Hippocampal formation (tissue), 2 donors: ENCODE results near the gene ARHGEF4.
"Not testable (repeated sequence)": the region's sequence is repeated elsewhere in the genome, so short reads cannot be mapped to it uniquely, and the experiment has no call there.

Source experiments
- DNase-seq, 2 donors: peaks; one replicate each; lab custom pipeline; 2025; lab: John Stamatoyannopoulos, UW

ARHGEF4 gene

DNA sequence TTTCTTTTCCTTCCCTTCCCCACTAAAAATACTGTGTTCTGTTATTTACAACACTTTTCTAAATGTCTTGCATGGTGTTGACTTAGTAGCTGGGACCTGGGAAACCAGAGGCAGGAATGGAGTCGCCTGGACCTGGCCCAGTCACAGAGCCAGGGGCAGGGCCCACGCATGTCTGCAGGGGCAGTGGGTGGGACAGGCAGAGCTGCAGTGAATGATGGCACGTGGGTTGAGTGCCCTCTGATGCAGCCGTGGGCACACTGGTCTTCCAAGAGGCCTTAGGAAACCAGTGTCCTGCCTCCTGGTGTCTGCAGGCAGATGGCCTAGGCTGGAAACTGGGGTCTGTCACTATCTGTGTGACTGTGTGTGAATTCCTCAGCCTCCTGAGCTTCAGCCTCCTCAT lies 46.8 kb downstream of the ARHGEF4 start:
- DNase-seq = no peak

DNA sequence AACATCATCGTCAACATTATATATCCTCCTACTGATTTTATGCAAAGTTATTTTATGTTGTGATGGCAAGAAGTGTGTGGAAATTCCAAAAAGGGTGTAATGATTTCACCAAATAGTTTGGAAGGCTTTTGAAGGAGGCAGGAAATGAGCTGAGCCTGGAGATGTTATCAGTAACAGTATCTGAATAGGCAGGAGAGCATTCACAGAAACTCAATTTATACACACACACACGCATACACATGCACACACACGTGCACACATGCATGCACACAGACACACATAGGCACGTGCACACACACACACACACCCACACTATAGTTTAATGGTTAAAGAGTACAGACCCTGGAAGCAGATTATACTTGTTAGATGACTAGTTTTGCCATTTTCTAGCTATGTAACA lies 47.3 kb downstream of the ARHGEF4 start:
- no peak for DNase-seq

DNA sequence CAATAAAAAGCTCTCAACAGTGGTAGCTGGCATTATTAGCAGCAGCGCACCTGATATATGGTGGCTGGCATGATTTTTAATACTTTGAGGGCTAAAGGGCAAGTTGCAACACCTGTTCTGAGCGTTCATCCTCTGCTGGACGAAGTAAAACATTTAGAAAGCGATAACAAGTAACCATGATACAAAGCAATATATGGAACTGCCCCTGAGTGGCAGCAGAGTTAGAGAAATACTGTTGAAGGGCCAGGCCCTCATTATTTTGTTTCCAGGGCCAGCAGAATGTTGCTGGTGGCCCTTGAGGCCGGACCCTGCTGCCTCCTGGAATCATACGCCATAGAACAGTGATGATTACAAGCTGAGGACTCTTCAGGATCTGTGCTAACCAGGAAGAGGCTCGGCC lies 47.8 kb downstream of the ARHGEF4 start:
- DNase-seq = no peak

DNA sequence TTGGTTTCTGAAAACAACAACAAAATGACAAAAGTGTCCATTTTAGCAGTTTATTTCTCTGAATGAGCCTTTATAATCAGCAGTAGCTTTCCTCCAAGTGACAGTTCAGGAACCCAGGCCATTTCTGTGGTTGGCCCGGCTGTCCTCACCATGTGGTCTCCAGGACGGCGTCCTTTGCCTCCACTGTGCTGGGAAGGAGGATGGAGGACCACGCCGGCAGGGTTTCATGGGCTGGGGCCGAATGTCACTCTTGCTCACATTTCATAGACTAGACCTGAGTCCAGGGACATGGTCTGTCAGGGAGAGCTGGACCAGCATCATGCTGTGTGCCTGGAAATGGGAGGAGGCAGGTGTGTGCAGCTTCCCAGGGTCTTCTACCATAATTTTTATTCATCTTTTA lies 50.9 kb downstream of the ARHGEF4 start:
- DNase-seq = no peak

DNA sequence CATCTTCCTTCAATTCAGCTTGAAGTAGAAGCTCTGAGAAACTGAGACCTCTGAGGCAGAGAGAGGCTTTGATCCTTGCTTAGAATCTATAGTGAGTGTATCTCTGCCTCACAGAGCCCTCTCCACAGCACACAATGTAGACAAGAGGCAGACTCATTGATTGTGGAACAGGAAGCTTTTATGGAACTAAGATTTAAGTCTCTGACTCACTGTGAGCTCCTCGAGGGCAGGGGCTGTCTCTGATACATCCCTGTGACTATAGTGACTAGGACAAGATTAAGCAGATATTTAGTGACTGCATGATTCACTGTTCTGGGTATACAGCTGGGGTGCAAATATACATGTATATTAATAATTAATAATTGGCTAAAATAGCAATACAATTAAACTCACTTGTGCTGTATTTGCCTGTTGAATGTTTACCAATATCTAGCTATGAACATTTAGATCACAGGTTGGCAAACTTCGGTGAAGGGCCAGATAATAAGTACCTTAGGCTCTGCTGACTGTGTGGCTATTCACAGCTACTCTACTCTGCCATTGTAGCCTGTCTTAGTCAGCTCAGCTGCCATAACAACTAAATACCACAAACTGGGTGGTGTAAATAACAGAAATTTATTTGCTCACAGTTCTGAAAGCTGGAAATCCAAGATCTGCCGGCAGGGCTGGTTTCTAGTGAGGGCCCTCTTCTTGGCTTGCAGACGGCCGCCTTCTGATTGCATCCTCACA lies 54.4 kb downstream of the ARHGEF4 start:
- no peak for DNase-seq

DNA sequence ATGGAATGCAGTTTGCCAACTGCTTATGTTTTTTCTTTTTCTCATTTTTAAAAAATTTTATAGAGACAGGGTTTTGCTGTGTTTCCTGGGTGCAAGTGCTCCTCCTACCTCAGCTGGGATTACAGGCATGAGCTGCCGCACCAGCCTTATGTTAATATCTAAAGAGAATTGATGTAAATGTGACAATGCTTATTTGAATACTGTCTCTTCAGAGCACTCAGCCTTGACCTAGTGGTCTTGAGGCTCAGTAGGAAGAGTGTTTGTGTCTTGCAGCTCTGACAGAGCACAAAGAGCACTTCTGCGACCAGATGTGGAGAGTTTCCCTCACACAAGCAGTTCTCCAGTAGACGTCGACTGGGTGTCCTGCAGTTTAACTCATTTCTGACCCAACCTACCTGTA lies 55.3 kb downstream of the ARHGEF4 start:
- no peak for DNase-seq

DNA sequence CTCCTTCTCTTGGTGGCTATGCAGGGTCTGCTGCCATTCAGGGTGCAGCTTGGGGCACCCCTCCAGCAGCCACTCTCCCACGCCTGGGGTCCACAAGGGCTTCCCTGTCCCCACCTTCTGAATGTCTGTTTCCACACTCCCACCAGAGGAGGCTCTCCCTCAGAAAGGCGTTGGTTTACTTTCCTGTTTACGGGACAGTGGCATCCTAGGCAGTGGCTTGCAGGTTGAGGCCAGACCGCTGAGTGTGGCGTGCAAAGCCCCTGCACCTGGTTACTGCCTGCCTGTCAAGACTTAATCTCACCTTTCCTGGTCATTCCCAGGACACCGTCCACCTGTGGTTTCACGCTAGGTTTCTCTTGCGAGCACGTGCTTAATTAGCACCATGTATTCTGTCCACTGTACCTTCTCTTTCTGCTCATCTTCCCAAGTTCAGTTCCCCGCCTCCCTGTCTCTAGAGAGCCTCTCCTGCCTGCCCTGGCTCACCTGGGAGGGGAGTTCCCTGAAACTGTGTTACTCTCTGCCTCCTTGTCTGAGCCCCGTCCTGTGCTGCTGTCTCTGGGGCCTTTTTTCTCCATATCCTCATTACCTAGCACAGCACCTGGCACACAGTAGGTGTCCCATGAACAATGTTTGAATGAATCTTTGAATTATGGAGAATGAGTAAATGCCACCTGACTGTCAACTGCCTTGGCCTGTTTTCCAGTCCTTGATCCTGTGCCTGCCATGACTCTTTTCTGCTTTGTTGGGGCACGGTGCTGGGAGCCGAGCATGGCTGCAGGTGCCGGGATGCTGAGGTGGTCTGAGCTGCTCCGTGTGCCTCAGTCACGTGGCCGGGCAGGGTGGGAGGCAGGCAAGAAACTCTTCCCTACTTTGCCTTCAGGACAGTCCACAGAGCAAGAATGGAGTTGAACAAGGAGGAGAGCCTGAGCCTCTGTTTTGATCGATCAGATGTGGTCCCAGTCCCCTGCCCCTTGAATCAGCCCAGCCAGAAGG lies 56.4 kb downstream of the ARHGEF4 start:
- DNase-seq = no peak

DNA sequence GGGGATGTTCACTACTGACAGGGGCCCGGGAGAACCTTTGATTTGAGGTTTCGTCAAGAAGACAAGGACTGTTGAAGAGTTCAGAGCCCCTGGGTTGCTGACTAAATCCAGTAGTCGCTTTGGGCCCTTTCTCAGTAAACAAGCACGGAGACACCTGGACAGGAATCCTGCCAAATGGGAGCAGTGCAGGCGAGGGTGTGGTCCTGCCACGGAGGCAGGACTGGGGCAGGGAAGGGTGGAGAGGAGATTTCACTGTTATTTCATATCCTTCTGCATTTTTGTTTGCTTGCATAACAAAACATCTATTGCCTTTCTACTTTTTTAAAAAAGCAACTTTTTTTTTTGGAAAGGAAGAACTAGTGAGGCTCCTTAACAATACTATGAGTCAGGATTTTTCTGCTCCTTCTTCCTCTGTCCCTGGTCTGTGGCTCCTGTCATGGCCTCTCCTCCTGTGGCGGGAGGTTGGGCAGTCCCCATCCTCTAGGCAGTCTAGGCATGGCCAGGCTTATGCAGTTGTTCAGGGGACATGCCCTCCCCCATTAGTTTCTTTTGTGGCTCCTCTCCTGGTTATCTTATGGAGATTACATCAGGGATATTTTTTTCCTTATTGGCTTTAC lies 57.7 kb downstream of the ARHGEF4 start:
- no peak for DNase-seq

DNA sequence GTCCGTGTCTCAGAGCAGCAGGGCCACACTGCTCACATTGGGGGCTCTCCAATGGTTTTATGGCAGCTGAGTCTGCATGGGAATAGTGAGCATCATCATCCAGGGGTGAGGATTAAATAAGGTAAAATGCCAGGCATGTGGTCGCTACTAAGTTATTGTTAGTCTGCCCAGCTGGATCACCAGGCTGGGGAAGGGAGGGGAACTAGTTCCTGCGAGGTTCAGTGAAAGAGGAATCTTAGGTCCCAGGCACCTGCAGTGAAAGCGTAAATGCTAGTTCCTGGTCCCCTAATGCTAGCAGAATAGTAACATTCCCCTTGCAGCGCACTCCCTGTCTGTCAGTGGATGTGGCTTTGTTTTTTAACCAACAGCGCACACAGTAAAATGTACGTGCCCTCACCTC lies 60.1 kb downstream of the ARHGEF4 start:
- no peak for DNase-seq

DNA sequence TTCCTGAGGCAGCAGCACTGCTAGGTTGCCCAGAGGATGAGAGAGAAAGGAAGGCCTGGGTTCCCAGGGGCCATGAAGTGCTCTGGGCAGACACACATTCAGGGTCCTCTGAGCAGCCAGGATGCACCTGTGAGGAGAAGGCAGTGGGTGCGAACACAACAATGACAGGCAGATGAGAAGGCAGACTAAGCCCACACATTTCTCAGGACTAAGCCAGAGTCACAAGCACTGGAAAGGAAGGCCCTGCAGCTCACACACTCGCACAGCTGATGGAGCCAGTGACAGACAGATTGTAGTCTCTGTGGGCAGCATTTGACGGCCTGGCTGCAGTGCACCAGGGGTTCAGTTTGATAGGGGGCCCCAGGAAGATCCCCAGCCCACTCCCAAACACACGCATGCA lies 61.8 kb downstream of the ARHGEF4 start:
- DNase-seq = no peak

DNA sequence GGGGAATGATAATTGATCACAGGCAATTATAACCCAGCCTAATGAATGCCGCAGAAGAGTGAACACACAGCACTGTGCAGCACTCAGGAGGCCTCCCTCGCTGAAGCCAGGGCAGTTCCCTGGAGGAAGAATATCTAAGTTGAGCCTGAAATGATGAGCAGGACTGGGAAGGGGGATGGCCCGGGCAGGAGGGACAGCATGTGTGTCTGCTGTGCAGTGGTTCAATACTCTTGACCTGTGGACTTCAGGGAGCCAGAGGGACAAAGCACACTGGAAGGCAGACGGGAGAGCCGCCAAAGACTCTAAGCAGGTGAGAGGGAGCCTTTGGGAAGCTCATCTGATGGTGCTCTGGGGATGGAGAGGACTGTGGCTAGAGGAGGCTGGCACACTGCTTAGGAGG lies 62.6 kb downstream of the ARHGEF4 start:
- no peak for DNase-seq

DNA sequence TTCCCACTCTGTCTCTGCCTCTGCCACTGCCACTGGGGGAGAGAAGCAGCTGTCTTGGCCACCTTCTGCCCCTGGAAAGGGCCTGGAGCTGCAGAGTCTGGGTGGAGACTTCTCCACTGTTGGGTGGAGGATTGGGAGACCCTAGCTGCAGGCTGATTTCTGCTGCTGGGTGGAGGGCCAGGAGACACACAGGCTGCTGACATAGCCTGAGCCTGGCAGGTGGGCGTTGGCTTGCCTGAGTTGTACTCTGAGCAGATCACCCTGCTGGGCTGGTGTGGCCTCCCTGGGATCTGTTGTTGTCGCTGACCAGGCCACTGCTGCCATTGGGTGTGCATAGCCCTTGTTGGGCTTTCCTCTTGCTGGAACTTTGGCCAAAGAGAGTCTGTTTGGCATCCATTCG lies 64.3 kb downstream of the ARHGEF4 start:
- DNase-seq = no peak

DNA sequence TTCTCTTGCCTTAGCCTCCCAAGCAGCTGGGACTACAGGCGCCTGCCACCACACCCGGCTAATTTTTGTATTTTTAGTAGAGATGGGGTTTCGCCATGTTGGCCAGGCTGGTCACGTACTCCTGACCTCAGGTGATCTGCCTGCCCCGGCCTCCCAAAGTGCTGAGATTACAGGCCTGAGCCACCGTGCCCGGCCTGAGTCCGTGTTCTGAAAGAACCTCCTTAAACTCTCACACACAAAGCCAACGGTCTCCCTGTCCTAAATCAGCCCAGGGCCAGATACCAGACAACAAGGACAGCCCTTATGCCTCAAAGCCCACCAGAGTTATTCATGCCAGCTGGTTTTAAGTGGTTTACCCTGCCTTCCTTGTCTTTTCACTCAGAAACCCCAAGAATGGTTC lies 64.9 kb downstream of the ARHGEF4 start:
- DNase-seq = not testable (repeated sequence)

DNA sequence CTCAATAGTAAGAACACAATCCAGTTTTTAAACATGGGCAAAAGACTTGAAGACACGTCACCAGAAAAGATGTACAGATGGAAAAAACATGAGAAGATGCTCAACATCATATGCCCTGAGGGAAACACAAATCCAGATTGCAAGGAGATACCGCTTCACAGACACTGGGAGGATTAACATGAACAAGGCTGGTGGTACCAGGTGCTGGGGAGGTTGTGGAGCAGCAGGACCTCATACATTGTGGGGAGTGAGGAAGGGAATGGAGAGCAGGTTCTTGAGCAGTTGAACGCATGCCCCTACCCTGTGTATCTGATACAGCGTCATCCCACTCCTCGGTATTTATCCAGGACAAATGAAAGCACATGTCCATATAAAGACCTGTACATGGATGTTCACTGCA lies 72.1 kb downstream of the ARHGEF4 start:
- no peak for DNase-seq

DNA sequence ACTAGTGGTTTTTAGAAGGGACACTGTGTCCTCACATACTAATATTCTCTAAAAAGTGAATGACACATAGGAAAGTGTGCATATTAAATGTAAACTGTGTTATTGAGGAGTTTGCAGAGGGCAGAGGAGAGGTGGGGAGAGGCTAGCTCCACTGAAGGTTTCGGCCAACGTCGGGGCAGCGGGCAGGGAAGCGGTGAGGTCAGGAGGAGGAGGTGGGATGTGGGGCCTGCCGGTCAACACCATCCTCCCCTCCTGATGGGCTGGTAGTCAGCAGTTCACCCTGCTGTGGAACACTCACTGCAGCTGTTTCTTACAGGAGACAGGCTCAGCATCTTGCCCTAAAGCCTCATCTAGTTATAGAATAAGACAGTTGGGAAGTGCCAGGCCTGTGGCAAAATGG lies 74.2 kb downstream of the ARHGEF4 start:
- DNase-seq = no peak

DNA sequence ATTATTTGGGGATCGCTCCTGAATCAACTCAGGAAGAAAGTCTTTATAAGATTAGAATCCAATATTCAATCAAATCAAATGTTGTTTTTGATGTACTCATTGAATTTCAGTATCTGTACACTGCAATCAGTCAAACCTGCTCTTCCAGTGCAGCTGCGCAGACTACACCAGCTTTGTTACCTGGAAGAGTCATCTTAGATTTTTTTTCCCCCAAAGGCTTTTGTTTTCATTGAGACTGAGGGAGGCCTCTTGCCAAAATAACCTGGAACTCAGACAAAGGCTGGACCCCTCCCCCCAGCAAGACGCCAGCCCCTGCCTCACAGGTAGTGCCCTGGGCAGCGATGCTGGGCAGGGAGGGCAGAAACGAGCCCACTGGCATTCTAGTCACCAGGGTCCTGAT lies 74.8 kb downstream of the ARHGEF4 start:
- DNase-seq = no peak

DNA sequence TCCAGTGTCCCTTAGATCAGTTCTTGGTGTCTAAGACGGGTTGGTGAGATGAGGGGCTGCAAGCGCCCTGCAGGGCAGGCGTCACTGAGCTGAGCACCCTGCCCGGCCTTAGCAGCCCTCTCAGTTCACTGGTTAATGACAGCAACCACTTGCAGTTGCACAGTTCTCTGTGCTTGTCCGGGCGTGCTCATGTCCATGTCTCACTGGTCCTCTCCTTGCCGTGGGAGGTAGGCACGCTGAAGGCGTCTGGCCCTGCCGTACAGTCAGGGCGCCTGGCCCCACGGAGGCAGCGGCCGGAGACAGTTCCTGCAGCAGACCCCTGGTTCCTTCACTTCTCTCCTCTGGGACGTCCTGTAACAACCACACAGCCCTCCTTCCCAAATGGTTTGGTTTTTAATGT lies 75.3 kb downstream of the ARHGEF4 start:
- no peak for DNase-seq

DNA sequence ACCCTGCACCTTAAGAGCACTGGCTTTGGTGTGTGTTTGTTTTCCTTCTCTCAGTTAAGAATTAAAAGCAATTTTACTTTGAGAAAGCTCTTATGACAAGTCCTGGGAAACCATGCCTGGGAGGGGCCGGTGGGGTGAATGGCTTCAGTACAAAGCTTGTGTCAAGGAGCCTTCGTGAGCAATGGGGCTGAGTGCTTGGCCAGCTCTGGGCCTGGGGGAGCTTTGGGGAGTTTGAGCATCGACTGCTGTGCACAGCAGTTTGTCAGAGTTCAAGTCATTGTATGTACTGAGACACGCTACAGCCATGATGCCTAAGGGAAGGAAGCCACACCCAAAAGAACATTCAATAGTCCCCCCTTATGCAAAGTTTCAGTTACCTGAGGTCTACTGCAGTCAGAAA lies 75.8 kb downstream of the ARHGEF4 start:
- DNase-seq = no peak

DNA sequence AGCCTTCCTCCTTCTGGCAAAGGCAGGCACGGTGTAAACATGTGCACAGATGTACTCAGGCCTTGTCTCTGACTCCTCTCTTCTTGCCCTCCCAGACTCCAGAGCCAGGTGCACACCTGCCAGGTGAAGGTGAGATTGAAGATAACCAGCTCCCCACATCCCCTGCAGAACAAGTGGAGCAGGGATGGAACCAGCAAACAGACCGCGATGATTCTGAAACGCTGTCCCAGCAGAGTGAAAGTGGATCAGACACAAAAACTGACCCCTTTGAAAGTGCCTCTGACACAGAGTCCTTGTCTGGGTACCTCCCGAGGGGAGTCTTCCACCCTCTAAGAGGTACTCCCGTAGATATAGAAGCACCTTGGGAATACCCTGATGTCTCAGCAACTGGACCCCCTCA lies 77.2 kb downstream of the ARHGEF4 start:
- DNase-seq = no peak

DNA sequence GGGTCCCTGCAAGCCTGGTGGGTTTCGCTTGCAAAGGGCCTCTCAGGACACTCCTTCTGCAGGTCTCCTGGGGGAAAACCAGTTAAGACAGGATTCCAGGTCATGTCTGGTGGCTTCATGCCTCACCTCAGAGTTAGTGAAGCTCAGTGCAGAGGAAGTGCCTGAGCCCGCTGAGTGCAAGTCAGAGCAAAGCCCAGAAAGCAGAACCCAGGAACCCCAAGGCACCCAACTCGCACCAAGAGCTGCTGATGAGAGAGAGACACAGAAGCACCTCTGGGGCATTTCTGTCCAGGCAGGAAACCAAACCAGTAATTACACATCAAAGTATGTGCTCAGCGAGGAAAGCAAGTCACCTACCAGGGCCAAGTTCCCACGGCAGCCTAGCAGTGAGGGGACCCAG lies 78.4 kb downstream of the ARHGEF4 start:
- no peak for DNase-seq

DNA sequence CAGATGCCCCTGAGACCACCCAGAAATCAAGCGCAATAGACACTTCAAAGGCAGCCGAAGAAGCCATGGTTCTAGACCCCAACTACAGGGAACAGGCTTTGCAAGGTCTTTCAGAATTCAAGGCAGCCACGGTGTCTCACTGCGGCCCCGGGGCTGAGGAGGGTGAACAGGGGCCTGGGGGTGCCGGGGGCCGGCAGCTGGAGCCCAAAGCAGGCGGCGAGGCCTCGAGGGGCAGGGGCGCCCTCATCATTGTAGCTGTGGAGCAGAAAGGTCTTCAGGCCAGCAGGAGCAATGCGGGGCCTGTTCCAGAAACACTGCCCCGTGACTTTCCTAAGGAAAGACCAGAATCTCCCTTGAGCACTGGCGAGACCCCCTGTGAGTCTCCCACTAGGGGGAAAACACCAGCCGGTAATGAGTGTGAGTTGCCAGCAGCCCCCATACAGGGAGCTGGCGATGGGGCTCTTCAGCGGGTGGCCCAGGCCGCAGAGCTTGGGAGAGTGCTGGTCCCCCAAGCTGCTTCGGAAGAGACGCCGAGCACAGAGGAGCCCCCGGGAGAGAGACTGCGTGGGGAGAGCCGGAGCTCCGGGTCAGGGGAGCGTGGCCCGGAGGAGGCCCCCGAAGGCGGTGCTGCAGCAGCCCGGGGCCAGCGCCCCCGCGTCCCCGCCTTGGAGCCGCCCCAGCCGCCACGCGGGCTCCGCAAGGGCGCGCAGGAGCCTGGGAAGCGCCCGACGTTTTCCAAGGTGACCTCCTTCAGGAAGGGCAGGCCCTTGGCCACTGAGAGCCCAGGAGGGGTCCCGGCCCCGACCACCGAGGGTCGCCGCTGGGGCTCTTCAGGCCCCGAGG lies 79.1 kb downstream of the ARHGEF4 start:
- DNase-seq = no peak

DNA sequence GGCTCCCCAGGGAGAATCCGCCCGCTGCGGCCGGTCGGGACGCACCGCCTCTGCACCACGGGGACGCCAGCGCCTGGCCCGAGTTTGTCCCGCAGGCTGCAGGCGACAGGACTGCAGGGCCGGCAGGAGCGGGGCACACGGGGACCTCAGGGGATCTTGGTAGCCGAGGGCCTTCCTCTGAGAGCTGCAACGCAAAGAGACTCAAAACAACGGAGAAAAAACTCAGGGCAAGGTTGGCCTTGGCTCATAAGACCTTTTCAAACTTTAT lies 79.7 kb downstream of the ARHGEF4 start:
- DNase-seq = no peak
